IMR-90 (cell line): ENCODE results near the gene FAM168A. TPM values are rescaled to one million over a fixed set of nuclear protein-coding genes. Genes with fewer than 3 reads are reported as not detected.

Source experiments
- ATAC-seq: fragments of 200-7000 bp; cut with Tn5 transposase; 2 replicates; pipeline ENCODE4 v1.9.1; 2020; ENCODE audit warnings: low read depth, mild to moderate bottlenecking, moderate library complexity
- BruUV-seq: library from RNA; stranded (reverse); fragments of 400-500 nt; replicated peaks from 2 replicates; lab custom pipeline; 2021; lab: Mats Ljungman, UMichigan
- CTCF ChIA-PET: fragments of 300-600 bp; formaldehyde crosslinking; extraction: SDS; loops from one replicate; lab custom pipeline; 2021; ENCODE audit warnings: antibody characterized with exemption; lab: Yijun Ruan, JAX
- POLR2A ChIA-PET: fragments of 300-600 bp; sonication (Branson Sonifier 250); formaldehyde crosslinking; loops from one replicate; lab custom pipeline; 2022; ENCODE audit warnings: antibody characterized with exemption; ENCODE audit not compliant: unreplicated experiment; lab: Charles Lee
- DNase-seq: peaks from one replicate; pipeline ENCODE4 v3.0.0; 2013
- H2AFZ ChIP-seq: replicated peaks from 2 replicates; pipeline ENCODE3; 2013; ENCODE audit warnings: low read length, mild to moderate bottlenecking; ENCODE audit not compliant: poor library complexity
- H2AK5ac ChIP-seq: 2 replicates; pipeline ENCODE4 v1.6.1; 2013; ENCODE audit warnings: low read depth, low read length, inconsistent platforms
- H2AK9ac ChIP-seq: replicated peaks from 2 replicates; pipeline ENCODE3; 2013; ENCODE audit warnings: mild to moderate bottlenecking, low read depth, low read length, moderate library complexity; ENCODE audit not compliant: poor library complexity
- H2BK120ac ChIP-seq: 2 replicates; pipeline ENCODE4 v1.6.1; 2013; ENCODE audit warnings: low read depth, low read length, inconsistent platforms
- H2BK15ac ChIP-seq: 3 replicates; pipeline ENCODE4 v1.6.1; 2013; ENCODE audit warnings: low read depth, low read length, inconsistent platforms
- H2BK20ac ChIP-seq: 2 replicates; pipeline ENCODE4 v1.6.1; 2013; ENCODE audit warnings: low read depth, mild to moderate bottlenecking, inconsistent platforms, low read length, moderate library complexity
- H2BK5ac ChIP-seq: 2 replicates; pipeline ENCODE4 v1.6.1; 2013; ENCODE audit warnings: mild to moderate bottlenecking, low read depth, low read length, inconsistent platforms; ENCODE audit not compliant: poor library complexity, severe bottlenecking
- H3K14ac ChIP-seq: replicated peaks from 2 replicates; pipeline ENCODE4 v1.6.1; 2013; ENCODE audit warnings: low read depth, low read length, inconsistent platforms
- H3K18ac ChIP-seq: 2 replicates; pipeline ENCODE4 v1.6.1; 2013; ENCODE audit warnings: low read depth, low read length, control low read depth
- H3K23ac ChIP-seq: 2 replicates; pipeline ENCODE4 v1.6.1; 2013; ENCODE audit warnings: low read depth, low read length, inconsistent platforms
- H3K27ac ChIP-seq: 2 replicates; pipeline ENCODE4 v1.5.1; 2013; ENCODE audit warnings: mild to moderate bottlenecking, control low read depth, low read length; ENCODE audit not compliant: insufficient read depth
- H3K27me3 ChIP-seq: 2 replicates; pipeline ENCODE4 v1.6.1; 2013; ENCODE audit warnings: low read length; ENCODE audit not compliant: control insufficient read depth, insufficient read depth
- H3K36me3 ChIP-seq: 2 replicates; pipeline ENCODE4 v1.6.1; 2013; ENCODE audit warnings: low read length, mixed read lengths; ENCODE audit not compliant: control insufficient read depth, insufficient read depth
- H3K4ac ChIP-seq: 2 replicates; pipeline ENCODE4 v1.6.1; 2013; ENCODE audit warnings: low read depth, low read length, inconsistent platforms
- H3K4me1 ChIP-seq: 2 replicates; pipeline ENCODE4 v1.6.1; 2013; ENCODE audit warnings: low read length, mixed read lengths; ENCODE audit not compliant: control insufficient read depth, insufficient read depth
- H3K4me2 ChIP-seq: 2 replicates; pipeline ENCODE4 v1.6.1; 2013; ENCODE audit warnings: low read depth, mild to moderate bottlenecking, control low read depth, low read length, moderate library complexity
- H3K4me3 ChIP-seq: 2 replicates; pipeline ENCODE4 v1.5.1; 2013; ENCODE audit warnings: low read depth, mild to moderate bottlenecking, control low read depth, low read length, moderate library complexity; ENCODE audit not compliant: insufficient read depth
- H3K56ac ChIP-seq: 2 replicates; pipeline ENCODE4 v1.6.1; 2013; ENCODE audit warnings: low read length, inconsistent platforms; ENCODE audit not compliant: insufficient read depth; ENCODE audit errors: extremely low read depth
- H3K79me1 ChIP-seq, 2 experiments: 2 replicates each; pipeline ENCODE4 v1.6.1; 2013; ENCODE audit warnings: low read length in 2 of 2, inconsistent platforms in 1 of 2, low read depth in 1 of 2
- H3K9ac ChIP-seq: 2 replicates; pipeline ENCODE4 v1.6.1; 2013; ENCODE audit warnings: low read depth, low read length, control low read depth
- H3K9me1 ChIP-seq: 2 replicates; pipeline ENCODE4 v1.6.1; 2013; ENCODE audit warnings: low read length, inconsistent platforms; ENCODE audit not compliant: insufficient read depth
- H3K9me3 ChIP-seq: 2 replicates; pipeline ENCODE4 v1.6.1; 2013; ENCODE audit warnings: low read length; ENCODE audit not compliant: control insufficient read depth, insufficient read depth
- H4K20me1 ChIP-seq: 2 replicates; pipeline ENCODE4 v1.6.1; 2013; ENCODE audit warnings: low read length, inconsistent platforms; ENCODE audit not compliant: insufficient read depth
- H4K5ac ChIP-seq: 2 replicates; pipeline ENCODE4 v1.6.1; 2013; ENCODE audit warnings: mild to moderate bottlenecking, low read depth, low read length, control low read depth
- H4K8ac ChIP-seq, 2 experiments: 2 replicates each; pipeline ENCODE4 v1.6.1; 2013; ENCODE audit warnings: low read depth in 2 of 2, low read length in 2 of 2, control low read depth in 1 of 2, inconsistent platforms in 1 of 2
- H4K91ac ChIP-seq: 2 replicates; pipeline ENCODE4 v1.6.1; 2013; ENCODE audit warnings: low read depth, low read length, inconsistent platforms; ENCODE audit not compliant: insufficient read depth
- BHLHE40 ChIP-seq: fragments of 150-350 bp; IDR thresholded peaks from 2 replicates; pipeline ENCODE4 v1.6.1; 2016; ENCODE audit warnings: mild to moderate bottlenecking, low read depth, low read length
- CEBPB ChIP-seq: IDR thresholded peaks from 2 replicates; pipeline ENCODE4 v1.6.1; 2012; ENCODE audit warnings: low read depth, low read length, improper control_type of control experiment
- CHD1 ChIP-seq: IDR thresholded peaks from 2 replicates; pipeline ENCODE4 v1.6.1; 2012; ENCODE audit warnings: low read depth, low read length, improper control_type of control experiment
- ELK1 ChIP-seq: fragments of 150-350 bp; IDR thresholded peaks from 2 replicates; pipeline ENCODE4 v1.6.1; 2016; ENCODE audit warnings: low read depth, mild to moderate bottlenecking, low read length, moderate library complexity, borderline replicate concordance
- FOS ChIP-seq: fragments of 150-350 bp; IDR thresholded peaks from 2 replicates; pipeline ENCODE4 v1.6.1; 2016; ENCODE audit warnings: low read depth, low read length
- MAFK ChIP-seq: IDR thresholded peaks from 2 replicates; pipeline ENCODE4 v1.6.1; 2012; ENCODE audit warnings: low read depth, low read length, improper control_type of control experiment
- MAZ ChIP-seq: IDR thresholded peaks from 2 replicates; pipeline ENCODE4 v1.6.1; 2012; ENCODE audit warnings: low read depth, mild to moderate bottlenecking, low read length, improper control_type of control experiment, moderate library complexity, borderline replicate concordance
- MXI1 ChIP-seq: IDR thresholded peaks from 2 replicates; pipeline ENCODE4 v1.6.1; 2012; ENCODE audit warnings: low read depth, mild to moderate bottlenecking, low read length, moderate library complexity, borderline replicate concordance
- NFE2L2 ChIP-seq: fragments of 150-350 bp; IDR thresholded peaks from 2 replicates; pipeline ENCODE4 v1.6.1; 2016; ENCODE audit warnings: low read depth, mild to moderate bottlenecking, low read length
- POLR2A ChIP-seq: IDR thresholded peaks from 2 replicates; pipeline ENCODE4 v1.6.1; 2012; ENCODE audit warnings: mild to moderate bottlenecking, low read depth, low read length
- RAD21 ChIP-seq: IDR thresholded peaks from 2 replicates; pipeline ENCODE4 v1.6.1; 2012; ENCODE audit warnings: low read length, improper control_type of control experiment
- RCOR1 ChIP-seq: IDR thresholded peaks from 2 replicates; pipeline ENCODE4 v1.6.1; 2012; ENCODE audit warnings: mild to moderate bottlenecking, low read length, improper control_type of control experiment; ENCODE audit not compliant: insufficient replicate concordance
- SMC3 ChIP-seq: fragments of 150-350 bp; IDR thresholded peaks from 2 replicates; pipeline ENCODE4 v1.6.1; 2016; ENCODE audit warnings: low read depth, mild to moderate bottlenecking, antibody characterized with exemption, low read length, moderate library complexity
- USF2 ChIP-seq: fragments of 150-350 bp; IDR thresholded peaks from 2 replicates; pipeline ENCODE4 v1.6.1; 2017; ENCODE audit warnings: mild to moderate bottlenecking, antibody characterized with exemption, low read length, low read depth
- dilution Hi-C: fragments of 300-500 bp; cut with HindIII; formaldehyde crosslinking; loops from one replicate; pipeline ENCODE4 v1.14.3; 2018; ENCODE audit warnings: low sequenced_read_pairs; ENCODE audit not compliant: unreplicated experiment
- in situ Hi-C: fragments of 300-500 bp; cut with MboI; formaldehyde crosslinking; loops from 3 replicates; pipeline ENCODE4 v1.14.3; 2019; ENCODE audit warnings: low sequenced_read_pairs, inconsistent platforms, mixed read lengths
- intact Hi-C: fragments of 100-400 bp; cut with micrococcal nuclease; formaldehyde crosslinking; loops from 2 replicates; pipeline ENCODE4 v1.10.0; 2022
- polyA plus RNA-seq, 3 experiments: library from polyadenylated mRNA; depleted of rRNA; stranded (reverse); fragments of >200 nt; gene quantifications; 2 replicates each; pipeline ENCODE4 v1.2.3, GENCODE V29; 2012; ENCODE audit warnings: low replicate concordance in 1 of 3
- total RNA-seq: library from RNA; depleted of rRNA; stranded (reverse); fragments of >200 nt; gene quantifications from 2 replicates; pipeline ENCODE4 v1.2.3, GENCODE V29; 2012

Gene FAM168A
- total and polyA plus RNA-seq, 2 of the 4 experiments (the other 2 are of a cell fraction), result 13.1 to 22.8 TPM

GRCh38 chr11:73529204-73529530 is 68.7 kb downstream of the FAM168A start:
- Histone ChIP-seq H2AK9ac (no peak overlapping the region), H3K14ac (no peak overlapping the region), H3K36me3 (no peaks in the 10 kb centered on the region), H3K23ac (no peak overlapping the region), H2BK15ac (no peak overlapping the region), H4K8ac (no peak overlapping the region), H3K18ac (no peak overlapping the region), H3K4me1 (peaks cover 11% of the 10 kb centered on the region; the same call in 1 of the 2 replicates), H3K9me3 (no peaks in the 10 kb centered on the region), H2BK5ac (no peak overlapping the region), H2AK5ac (no peak overlapping the region), H3K27ac (no peak overlapping the region), H3K4ac (no peak overlapping the region), H3K9ac (no peak overlapping the region), H4K20me1 (peaks cover 20% of the 10 kb centered on the region), H3K27me3 (no peaks in the 10 kb centered on the region), H4K5ac (no peak overlapping the region), H2AFZ (no peak overlapping the region), H4K91ac (no peak overlapping the region), H3K56ac (no peak overlapping the region), H3K4me3 (no peak overlapping the region), H3K79me1 (peaks cover 28 to 36% of the 10 kb centered on the region in 2 experiments), H3K9me1 (peaks cover 3% of the 10 kb centered on the region; the same call in 1 of the 2 replicates), H2BK20ac (no peak overlapping the region), H2BK120ac (no peak overlapping the region), H3K4me2 (no peak overlapping the region)
- DNase-seq (no peak), ATAC-seq (no peak)
- BruUV-seq, result no TSS peak
- ChIA-PET POLR2A (interaction anchor here (0.7 kb wide), 1 partner anchor 19 kb away, joined by 3 read pairs; no protein-coding TSS in a partner anchor), CTCF (interaction anchor here (1.2 kb wide), 1 partner anchor 50 kb away, joined by 5 read pairs; no protein-coding TSS in a partner anchor)
- in situ Hi-C loops (no loop called here), intact Hi-C loops (no loop called here), dilution Hi-C loops (no loop called here)
- TF ChIP-seq MAZ, result no peak
- no peak for TF ChIP-seq MAFK
- TF ChIP-seq CEBPB, result no peak
- no peak for TF ChIP-seq RAD21
- no peak for TF ChIP-seq ELK1
- no peak for TF ChIP-seq RCOR1
- TF ChIP-seq SMC3, result no peak
- TF ChIP-seq MXI1, result no peak
- TF ChIP-seq NFE2L2, result no peak
- no peak for TF ChIP-seq USF2
- no peak for TF ChIP-seq CHD1
- TF ChIP-seq POLR2A, result no peak
- no peak for TF ChIP-seq FOS
- TF ChIP-seq BHLHE40, result no peak
